Right forelimb (tissue), 1 donor: ENCODE measurements around the gene RPUSD3.
"Not testable (repeated sequence)": the region's sequence is repeated elsewhere in the genome, so short reads cannot be mapped to it uniquely, and the experiment has no call there.

Experiments
- DNase-seq: peaks from one replicate; pipeline ENCODE4 v3.0.0-alpha.2; 2018

Gene RPUSD3

DNA sequence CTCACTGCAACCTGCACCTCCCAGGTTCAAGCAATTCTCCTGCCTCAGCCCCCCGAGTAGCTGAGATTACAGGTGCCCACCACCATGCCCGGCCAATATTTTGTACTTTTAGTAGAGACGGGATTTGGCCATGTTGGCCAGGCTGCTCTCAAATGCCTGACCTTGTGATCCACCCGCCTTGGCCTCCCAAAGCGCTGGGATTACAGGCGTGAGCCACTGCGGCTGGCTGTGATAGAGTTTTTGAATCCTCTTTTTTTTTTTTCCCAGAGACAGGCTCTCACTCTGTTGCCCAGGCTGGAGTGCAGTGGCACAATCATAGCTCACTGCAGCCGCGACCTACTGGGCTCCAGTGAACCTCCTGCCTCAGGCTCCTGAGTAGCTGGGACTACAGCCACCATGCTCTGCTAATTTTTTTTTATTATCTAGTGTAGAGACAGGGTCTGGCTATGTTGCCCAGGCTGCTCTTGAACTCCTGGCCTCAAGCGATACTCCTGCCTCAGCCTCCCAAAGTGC, 21.4 kb upstream of the RPUSD3 start:
- not testable (repeated sequence) for DNase-seq

- peak; percentile 75 for DNase-seq
Measured at GRCh38 chr3:9864200-9864927, 20.6 kb upstream of the RPUSD3 start.

- DNase-seq = no peak
Measured at GRCh38 chr3:9863058-9863772, 19.4 kb upstream of the RPUSD3 start.

GRCh38 chr3:9862391-9863057, 18.7 kb upstream of the RPUSD3 start:
- DNase-seq = peak; percentile 63

DNA sequence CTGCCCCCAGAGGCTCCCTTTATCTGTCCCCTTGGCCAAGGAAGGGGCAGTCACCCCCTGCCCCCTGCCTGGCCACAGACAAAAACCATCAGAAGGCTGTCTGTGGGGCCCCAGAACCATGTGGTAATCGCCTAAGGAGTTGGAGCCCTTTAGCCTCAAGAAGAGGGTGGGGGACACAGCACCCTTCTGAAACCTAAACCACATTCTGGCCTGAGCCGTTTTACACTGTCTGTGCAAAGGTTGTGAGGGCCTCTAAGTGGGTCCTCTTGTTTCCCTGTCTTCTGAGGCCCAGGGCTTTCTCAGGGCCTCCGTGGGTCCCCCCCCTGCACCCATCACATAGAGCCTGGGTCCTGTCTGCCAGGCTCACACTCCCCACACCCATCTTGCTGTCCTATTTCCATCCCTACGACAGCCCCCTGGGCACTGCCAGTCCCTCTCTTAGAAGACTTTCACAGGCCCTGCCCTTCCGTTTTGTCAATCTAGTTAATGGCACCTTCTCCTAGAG, 17.9 kb upstream of the RPUSD3 start:
- DNase-seq = no peak

GRCh38 chr3:9861201-9861600, 17.4 kb upstream of the RPUSD3 start:
- no peak for DNase-seq

GRCh38 chr3:9859530-9860025, 15.8 kb upstream of the RPUSD3 start:
- no peak for DNase-seq

- DNase-seq = no peak
Measured at GRCh38 chr3:9855594-9855993, 11.8 kb upstream of the RPUSD3 start.

GRCh38 chr3:9854291-9854940, 10.6 kb upstream of the RPUSD3 start:
- not testable (repeated sequence) for DNase-seq

DNA sequence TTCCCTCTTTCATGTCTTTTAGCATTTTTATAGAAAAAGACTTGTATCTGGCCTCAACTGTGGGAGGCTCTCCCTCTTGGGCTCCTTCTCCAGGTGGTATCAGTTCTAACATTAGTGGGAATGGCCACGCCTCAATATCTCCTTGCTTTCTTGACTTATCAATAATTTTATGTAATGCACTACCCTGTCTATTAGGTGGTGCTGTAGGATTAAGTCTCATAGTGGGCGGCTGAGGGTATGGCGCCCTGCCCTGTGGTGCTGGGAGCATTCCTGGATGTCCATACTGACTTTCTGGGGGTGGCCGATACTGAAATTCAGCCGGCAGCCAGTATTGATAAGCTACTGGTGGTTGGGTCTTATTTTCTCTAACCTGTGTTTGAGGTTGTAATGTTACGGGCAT, 8.7 kb upstream of the RPUSD3 start:
- DNase-seq = no peak

GRCh38 chr3:9851926-9852325, 8.1 kb upstream of the RPUSD3 start:
- not testable (repeated sequence) for DNase-seq

- DNase-seq = not testable (repeated sequence)
Measured at GRCh38 chr3:9851383-9851782, 7.6 kb upstream of the RPUSD3 start.

- DNase-seq = not testable (repeated sequence)
Measured at GRCh38 chr3:9848860-9849259, 5.1 kb upstream of the RPUSD3 start.

- not testable (repeated sequence) for DNase-seq
Measured at GRCh38 chr3:9847870-9848269, 4.1 kb upstream of the RPUSD3 start.

DNA sequence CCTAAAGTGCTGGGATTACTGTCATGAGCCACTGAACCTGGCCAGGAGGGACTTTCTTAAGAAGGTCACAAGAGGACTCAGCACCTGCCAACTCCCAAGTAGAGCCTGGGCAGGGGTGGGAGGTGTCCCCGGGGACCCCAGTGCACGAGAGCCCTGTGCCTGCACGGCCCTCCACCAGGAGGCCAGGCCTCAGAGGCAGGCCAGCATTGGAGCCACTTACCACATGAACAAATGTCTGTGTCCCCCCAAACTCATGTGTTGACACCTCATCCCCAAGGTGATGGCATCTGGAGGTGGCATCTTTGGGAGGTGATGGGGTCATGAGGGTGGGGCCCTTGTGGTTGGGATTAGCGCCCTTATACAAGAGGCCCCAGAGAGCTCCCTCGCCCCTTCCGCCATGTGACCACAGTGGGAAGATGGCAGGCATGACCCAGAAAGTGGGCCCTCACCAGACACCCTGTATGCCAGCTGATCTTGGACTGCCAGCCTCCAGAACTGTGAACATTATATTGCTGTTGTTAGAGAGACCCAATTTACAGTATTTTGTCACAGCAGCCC, 3.2 kb upstream of the RPUSD3 start:
- no peak for DNase-seq

- DNase-seq = no peak
Measured at GRCh38 chr3:9846231-9846630, 2.4 kb upstream of the RPUSD3 start.

DNA sequence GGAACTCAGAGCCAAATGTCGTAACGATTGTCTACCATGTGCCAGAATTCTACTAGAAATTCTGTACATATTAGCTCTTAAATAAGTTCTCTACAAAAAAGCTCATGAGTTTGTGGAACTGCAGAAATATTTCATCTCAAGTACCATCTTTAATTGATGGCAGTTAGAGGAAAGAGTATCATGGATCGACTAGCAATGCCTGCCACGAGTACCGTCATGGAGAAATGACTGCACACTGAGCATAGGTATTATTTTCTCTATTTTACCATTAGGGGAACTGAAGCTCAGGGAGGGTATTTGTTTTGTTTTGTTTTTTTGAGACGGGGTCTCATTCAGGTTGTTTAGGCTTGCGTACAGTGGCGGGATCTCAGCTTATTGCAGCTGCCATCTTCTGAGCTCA, 2.8 kb downstream of the RPUSD3 start:
- no peak for DNase-seq

DNA sequence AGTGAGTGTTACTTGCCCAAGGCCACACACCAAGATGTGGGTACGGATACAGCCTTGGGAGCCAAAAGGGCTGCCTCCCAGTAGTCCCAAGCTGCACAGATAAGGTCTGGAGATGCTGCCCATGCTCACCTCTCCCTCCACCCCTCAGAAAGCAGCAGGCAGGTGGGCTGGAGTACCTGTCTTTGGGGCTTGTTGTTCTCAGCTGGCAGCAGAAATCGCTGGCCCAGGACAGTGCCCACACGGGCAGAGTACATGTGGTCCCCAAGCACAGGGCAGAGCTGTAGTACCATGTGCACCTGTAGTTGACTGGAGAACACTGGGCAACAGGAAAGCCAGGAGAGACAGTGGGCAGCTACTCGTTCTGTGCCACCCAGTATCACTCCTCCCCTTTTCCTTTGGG, 5.0 kb downstream of the RPUSD3 start:
- no peak for DNase-seq

GRCh38 chr3:9837701-9838582, 5.9 kb downstream of the RPUSD3 start:
- no peak for DNase-seq

DNA sequence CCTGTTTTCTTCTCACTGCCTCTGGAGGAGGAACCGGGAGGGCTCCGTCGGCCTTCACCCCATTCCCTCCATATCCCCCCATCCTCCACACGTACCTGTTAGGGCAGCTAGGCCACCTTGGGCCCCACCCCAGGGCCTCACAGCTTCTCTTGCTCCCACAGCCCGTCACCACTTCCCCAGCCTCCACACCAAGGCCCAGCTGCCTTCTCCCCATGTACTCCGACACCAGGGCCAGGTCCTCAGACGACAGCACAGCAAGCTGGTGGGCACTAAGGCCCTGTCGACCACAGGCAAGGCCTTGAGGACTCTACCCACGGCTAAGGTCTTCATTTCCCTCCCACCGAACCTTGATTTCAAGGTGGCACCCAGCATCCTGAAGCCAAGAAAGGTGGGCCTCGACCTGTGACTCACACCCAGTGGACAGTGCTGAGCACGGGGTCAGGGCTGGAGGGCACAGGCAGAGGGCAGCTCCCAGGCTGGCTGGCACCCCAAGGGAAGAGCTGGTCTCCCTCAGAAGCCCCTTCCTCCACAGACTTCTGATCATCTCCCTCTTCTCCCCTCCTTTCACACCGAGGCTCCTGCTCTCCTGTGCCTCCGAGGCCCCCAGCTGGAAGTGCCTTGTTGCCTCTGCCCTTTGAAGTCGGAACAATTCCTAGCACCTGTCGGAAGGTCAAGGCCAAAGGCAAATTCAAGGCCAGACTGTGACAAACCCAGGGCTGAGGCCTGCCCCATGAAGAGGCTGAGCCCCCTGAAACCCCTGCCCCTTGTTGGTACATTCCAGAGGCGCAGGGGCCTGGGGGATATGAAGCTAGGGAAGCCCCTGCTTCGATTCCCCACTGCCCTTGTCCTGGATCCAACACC, 9.1 kb downstream of the RPUSD3 start:
- DNase-seq = no peak
